K562 (cell line): Measurements from ENCODE around the gene ALDH18A1. TPM values are rescaled to one million over a fixed set of nuclear protein-coding genes. Genes with fewer than 3 reads are reported as not detected.
A peak's percentile ranks its signal among the peaks of the same experiment; 100 is the strongest.

Experiments
- ATAC-seq: fragments of 200-7000 bp; cut with Tn5 transposase; 3 replicates; pipeline ENCODE4 v1.9.1; 2020; ENCODE audit warnings: moderate library complexity
- BruUV-seq: library from RNA; stranded (reverse); fragments of 400-500 nt; replicated peaks from 2 replicates; lab custom pipeline; 2021; lab: Mats Ljungman, UMichigan
- CTCF ChIA-PET: fragments of 300-600 bp; formaldehyde crosslinking; extraction: SDS; loops from one replicate; lab custom pipeline; 2021; ENCODE audit warnings: low intra/inter-chr PET ratio; lab: Yijun Ruan, JAX
- POLR2A ChIA-PET: fragments of 300-600, 350-650 bp; sonication (Branson Sonifier 250); formaldehyde crosslinking; extraction: SDS; loops from one replicate; lab custom pipeline; 2021; ENCODE audit warnings: antibody characterized with exemption, inconsistent platforms; lab: Yijun Ruan, JAX
- DNase-seq, 4 experiments: peaks; one replicate each; pipeline versions ENCODE4 v3.0.0 to v3.0.0-alpha.2; 2011 to 2018; ENCODE audit warnings: low spot score in 3 of 4, mixed read lengths in 3 of 4; ENCODE audit errors: extremely low read depth in 1 of 4
- FAIRE-seq: peaks from 2 replicates; lab custom pipeline; 2011; peaks lifted over from hg19 to GRCh38; lab: Jason Lieb, UNC
- H2AFZ ChIP-seq: 2 replicates; pipeline ENCODE4 v1.6.0; 2011; ENCODE audit warnings: low read depth, low read length, control low read depth, inconsistent platforms
- H3K27ac ChIP-seq: fragments of 200-600 bp; 3 replicates; pipeline ENCODE4 v1.8.0; 2011; ENCODE audit warnings: low read depth, mild to moderate bottlenecking, control low read depth, inconsistent platforms, low read length, moderate library complexity, mixed read lengths; ENCODE audit errors: extremely low read depth
- H3K27me3 ChIP-seq, 2 experiments: fragments of 300-600 bp in 1 of 2; 2 replicates in 1 of 2; 3 replicates in 1 of 2; pipeline versions ENCODE4 v1.6.0 to v1.8.0; 2011; ENCODE audit warnings: inconsistent platforms in 2 of 2, low read length in 2 of 2, mild to moderate bottlenecking in 1 of 2, mixed read lengths in 1 of 2, moderate library complexity in 1 of 2; ENCODE audit not compliant: control insufficient read depth in 2 of 2, insufficient read depth in 2 of 2
- H3K36me3 ChIP-seq: fragments of 300-600 bp; 3 replicates; pipeline ENCODE4 v1.8.0; 2011; ENCODE audit warnings: mild to moderate bottlenecking, low read length, inconsistent platforms; ENCODE audit not compliant: control insufficient read depth, insufficient read depth
- H3K4me1 ChIP-seq, 2 experiments: fragments of 200-600 bp in 1 of 2; replicated peaks in 1 of 2; 2 replicates in 1 of 2; 3 replicates in 1 of 2; pipeline versions ENCODE4 v1.5.1 to v1.8.0; 2011; ENCODE audit warnings: inconsistent platforms in 2 of 2, low read length in 2 of 2, mild to moderate bottlenecking in 1 of 2, mixed read lengths in 1 of 2, moderate library complexity in 1 of 2; ENCODE audit not compliant: control insufficient read depth in 2 of 2, insufficient read depth in 2 of 2
- H3K4me2 ChIP-seq: 2 replicates; pipeline ENCODE4 v1.6.1; 2011; ENCODE audit warnings: low read length, control low read depth, inconsistent platforms, mixed read lengths; ENCODE audit not compliant: insufficient read depth
- H3K4me3 ChIP-seq: fragments of 200-600 bp; sonication (generic), shearing (Covaris generic); 2 replicates; pipeline ENCODE4 v1.5.1; 2016; ENCODE audit warnings: control low read depth, inconsistent platforms
- H3K79me2 ChIP-seq: fragments of 200-600 bp; 3 replicates; pipeline ENCODE4 v1.8.0; 2011; ENCODE audit warnings: low read length, inconsistent platforms; ENCODE audit not compliant: control insufficient read depth, insufficient read depth
- H3K9ac ChIP-seq, 2 experiments: 2 replicates each; pipeline versions ENCODE4 v1.6.0 to v1.6.1; 2011; ENCODE audit warnings: low read depth in 2 of 2, low read length in 2 of 2, control low read depth in 1 of 2, inconsistent platforms in 1 of 2, mild to moderate bottlenecking in 1 of 2, mixed read lengths in 1 of 2; ENCODE audit not compliant: insufficient read depth in 1 of 2
- H3K9me1 ChIP-seq: one replicate; pipeline ENCODE4 v1.6.0; 2011; ENCODE audit warnings: inconsistent platforms, mild to moderate bottlenecking, low read length, moderate library complexity; ENCODE audit not compliant: control insufficient read depth, insufficient read depth
- H3K9me3 ChIP-seq: replicated peaks from 2 replicates; pipeline ENCODE4 v1.5.1; 2011; ENCODE audit warnings: low read depth, low read length, inconsistent platforms; ENCODE audit not compliant: control insufficient read depth, insufficient read depth
- H4K20me1 ChIP-seq: replicated peaks from 2 replicates; pipeline ENCODE4 v1.6.1; 2011; ENCODE audit warnings: low read length, inconsistent platforms, mixed read lengths; ENCODE audit not compliant: control insufficient read depth, insufficient read depth
- FOXP4 ChIP-seq: sonication (generic); formaldehyde crosslinking; IDR thresholded peaks from 2 replicates; pipeline ENCODE4 v1.8.0; 2022; ENCODE audit warnings: mild to moderate bottlenecking, missing genetic modification reagents, borderline replicate concordance
- SREBF1 ChIP-seq: fragments of 150-350 bp; IDR thresholded peaks from 2 replicates; pipeline ENCODE4 v1.6.1; 2014; ENCODE audit warnings: antibody characterized with exemption, low read depth, low read length, borderline replicate concordance
- SRF ChIP-seq, 2 experiments: fragments of 250-450, 450-650 bp in 1 of 2; sonication (Bioruptor Pico) in 1 of 2; sonication (generic) in 1 of 2; formaldehyde crosslinking; IDR thresholded peaks; 2 replicates each; pipeline versions ENCODE4 v1.5.0 to v1.5.1; 2020 to 2022; ENCODE audit warnings: mild to moderate bottlenecking in 1 of 2, missing genetic modification reagents in 1 of 2
- WGBS: fragments of 100-300 bp; shearing (Covaris generic); methylation state at CpG from one replicate; pipeline ENCODE4 v1.1.6; 2016; ENCODE audit warnings: low coverage, mixed read lengths; ENCODE audit not compliant: insufficient coverage; ENCODE audit errors: missing lambda C conversion rate; 5-methylcytosine and 5-hydroxymethylcytosine counted together
- in situ Hi-C: fragments of 300-500 bp; cut with MboI; formaldehyde crosslinking; loops from 4 replicates; pipeline ENCODE4 v1.15.0; 2018; ENCODE audit warnings: inconsistent platforms, mixed read lengths
- intact Hi-C: fragments of 100-400 bp; cut with micrococcal nuclease; formaldehyde crosslinking; loops from 2 replicates; pipeline ENCODE4 v1.14.2; 2022
- polyA plus RNA-seq, 8 experiments: library from polyadenylated mRNA; depleted of rRNA in 4 of 8; stranded (reverse) in 5 of 8; unstranded in 3 of 8; fragments of >200 nt; fragmentation: Nextera tagmentation in 2 of 8; fragmentation: Illumina TruSeq in 1 of 8; extraction: Ambion mirVana in 2 of 8; extraction: Trizol in 1 of 8; gene quantifications; 2 replicates each; pipeline versions ENCODE4 v1.2.1 to v1.2.3, GENCODE V29; 2011 to 2014; ENCODE audit warnings: inconsistent platforms in 1 of 8, missing spikeins in 1 of 8
- total RNA-seq, 7 experiments: library from RNA; depleted of rRNA in 6 of 7; stranded (reverse); fragments of >200 nt in 6 of 7; fragmentation: Illumina TruSeq in 2 of 7; extraction: Trizol in 2 of 7; gene quantifications; 2 replicates each; pipeline versions ENCODE4 v1.2.1 to v1.2.3, GENCODE V29; 2011 to 2021; ENCODE audit warnings: low replicate concordance in 1 of 7

The ALDH18A1 gene
- total and polyA plus RNA-seq, 9 of the 15 experiments (the other 6 are each of a cell fraction or from before 2014, with no cell fraction given): 12.0 to 83.3 (median 43.8) TPM

GRCh38 chr10:95574649-95575365 is 81.7 kb downstream of the ALDH18A1 start:
- in situ Hi-C loops: no loop called here
- H3K79me2 ChIP-seq: no peaks in the 10 kb centered on the region
- no peaks in the 10 kb centered on the region for H3K9me1 ChIP-seq
- peak overlapping the region; percentile 70 for H2AFZ ChIP-seq
- no peak overlapping the region for H3K27ac ChIP-seq
- POLR2A ChIA-PET: no interaction called here
- ATAC-seq (peak; percentile 47; the same call in 1 of the 3 replicates), DNase-seq (no peak), FAIRE-seq (peak; percentile 29)
- 11% methylated on average over 9 of the region's 11 CpGs for whole genome bisulfite sequencing
- no peak overlapping the region for H3K4me2 ChIP-seq
- H3K9me3 ChIP-seq: no peaks in the 10 kb centered on the region
- H3K4me3 ChIP-seq: no peak overlapping the region
- no peaks in the 10 kb centered on the region for H4K20me1 ChIP-seq
- no peaks in the 10 kb centered on the region for H3K36me3 ChIP-seq
- CTCF ChIA-PET: no interaction called here
- no peak overlapping the region for H3K9ac ChIP-seq
- no peak for TF ChIP-seq SREBF1
- no peak for TF ChIP-seq SRF (CRISPR knock-in tag; IDR thresholded peaks at IDR 0.05)
- TF ChIP-seq FOXP4 (CRISPR knock-in tag): no peak
- BruUV-seq: no TSS peak
- intact Hi-C loops: no loop called here
- no peaks in the 10 kb centered on the region; a peak in 1 of 5 replicates for H3K27me3 ChIP-seq
- no peaks in the 10 kb centered on the region; a peak in 1 of 5 replicates for H3K4me1 ChIP-seq
